NCI-H1694 (cell line): ENCODE results near the gene SH3PXD2A.
"Not testable (repeated sequence)": the region's sequence is repeated elsewhere in the genome, so short reads cannot be mapped to it uniquely, and the experiment has no call there.

Experiments
- DNase-seq: peaks from one replicate; lab custom pipeline; 2025; lab: John Stamatoyannopoulos, UW

Gene SH3PXD2A

GRCh38 chr10:103620891-103621782 is 234.2 kb downstream of the SH3PXD2A start:
- no peak for DNase-seq

GRCh38 chr10:103620352-103620740 is 235.0 kb downstream of the SH3PXD2A start:
- no peak for DNase-seq

- DNase-seq, result no peak
Observed at GRCh38 chr10:103619424-103620351, 235.7 kb downstream of the SH3PXD2A start.

- DNase-seq, result no peak
Observed at GRCh38 chr10:103618575-103619423, 236.6 kb downstream of the SH3PXD2A start.

GRCh38 chr10:103617602-103618385 is 237.6 kb downstream of the SH3PXD2A start:
- no peak for DNase-seq

GRCh38 chr10:103616705-103617601 is 238.4 kb downstream of the SH3PXD2A start:
- DNase-seq, result no peak

GRCh38 chr10:103614306-103615158 is 240.8 kb downstream of the SH3PXD2A start:
- DNase-seq, result no peak

- DNase-seq, result no peak
Observed at GRCh38 chr10:103613616-103614015, 241.8 kb downstream of the SH3PXD2A start.

GRCh38 chr10:103612462-103613365 is 242.7 kb downstream of the SH3PXD2A start:
- DNase-seq, result no peak

- DNase-seq, result no peak
Observed at GRCh38 chr10:103610921-103611511, 244.4 kb downstream of the SH3PXD2A start.

GRCh38 chr10:103610083-103610472 is 245.3 kb downstream of the SH3PXD2A start:
- DNase-seq, result no peak

GRCh38 chr10:103609231-103610082 is 245.9 kb downstream of the SH3PXD2A start:
- DNase-seq, result no peak

- not testable (repeated sequence) for DNase-seq
Observed at GRCh38 chr10:103608056-103608455, 247.3 kb downstream of the SH3PXD2A start.

- not testable (repeated sequence) for DNase-seq
Observed at GRCh38 chr10:103607051-103607450, 248.3 kb downstream of the SH3PXD2A start.

- DNase-seq, result not testable (repeated sequence)
Observed at GRCh38 chr10:103606097-103606438, 249.3 kb downstream of the SH3PXD2A start.

- peak; percentile 27 for DNase-seq
Observed at GRCh38 chr10:103605359-103606096, 249.8 kb downstream of the SH3PXD2A start.
